Measurements from ENCODE around the gene PRTG.
"Not testable (repeated sequence)": the region's sequence is repeated elsewhere in the genome, so short reads cannot be mapped to it uniquely, and the experiment has no call there.

The PRTG gene

DNA sequence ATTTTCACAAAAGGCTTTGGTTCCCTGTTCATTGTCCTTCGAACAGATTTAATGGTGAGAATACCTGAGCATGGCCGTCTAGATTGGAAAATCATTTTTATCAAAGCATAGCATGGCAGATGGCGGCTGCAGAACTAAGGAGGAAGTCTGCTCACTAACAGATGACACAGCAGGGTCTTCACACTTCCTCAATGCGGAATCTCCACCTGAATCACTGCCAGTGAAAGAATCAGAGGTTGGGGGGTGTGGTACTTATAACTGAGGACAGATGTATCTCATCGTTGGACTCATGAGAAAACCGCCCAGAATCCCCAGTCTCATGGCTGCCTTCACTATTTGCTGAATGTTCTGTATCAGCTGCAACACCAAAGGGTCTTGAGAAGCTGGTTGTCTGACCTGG, 123.2 kb downstream of the PRTG start:
- no peak for DNase-seq

DNA sequence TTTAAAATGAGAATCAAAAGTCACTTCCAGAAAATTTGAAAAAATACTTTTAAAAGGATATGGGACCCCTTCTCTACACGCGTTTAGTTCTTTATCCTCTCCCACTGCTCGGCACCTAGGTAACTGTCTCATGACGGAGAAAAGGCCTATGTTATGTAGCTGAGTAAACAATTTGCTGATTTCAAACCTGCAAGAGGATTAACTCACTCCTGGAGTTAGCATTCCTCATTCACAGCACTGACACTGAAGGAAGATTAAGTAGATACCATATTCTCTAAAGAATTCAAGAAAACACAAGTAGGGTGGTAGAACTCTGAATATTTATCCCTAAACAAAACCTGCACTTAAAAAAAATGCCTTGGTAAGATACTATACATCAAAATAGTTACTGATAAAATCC, 124.6 kb downstream of the PRTG start:
- no peak for DNase-seq

DNA sequence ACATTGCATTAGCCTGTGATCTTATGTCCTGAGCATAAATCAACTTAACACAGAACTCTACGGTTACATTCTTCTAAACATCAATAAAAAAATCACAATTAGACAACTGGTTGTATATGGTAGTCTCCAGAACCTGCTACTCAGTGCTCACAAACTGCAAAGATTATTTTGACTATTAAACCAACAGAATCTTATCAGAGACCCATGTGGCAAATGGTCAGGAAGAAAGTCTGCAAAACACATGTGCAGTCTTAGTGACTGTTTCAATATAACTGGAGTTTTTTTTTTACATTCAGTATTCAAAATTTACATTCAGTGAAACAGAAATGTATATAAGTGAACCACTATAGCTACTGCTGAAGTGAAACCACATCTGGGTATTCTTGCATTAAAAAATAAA, 127.5 kb downstream of the PRTG start:
- no peak for DNase-seq

DNA sequence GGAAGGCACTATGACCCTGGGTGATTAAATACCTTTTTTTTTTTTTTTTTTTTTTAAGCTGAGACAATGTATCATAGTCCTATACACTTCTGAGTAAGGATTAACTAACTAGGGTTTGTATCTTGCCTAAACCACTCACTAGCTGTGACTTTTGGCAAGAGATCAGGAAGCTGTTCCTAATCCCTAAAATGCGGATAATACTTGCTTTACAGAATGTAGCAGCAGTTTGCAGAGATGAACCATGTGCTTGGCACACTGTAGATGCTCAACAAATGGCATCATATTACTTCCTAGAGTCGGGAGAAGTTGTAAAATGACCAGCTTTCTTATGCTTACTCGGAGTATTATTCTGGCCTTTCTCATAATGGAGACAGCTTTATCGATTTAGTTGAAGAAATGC, 129.2 kb downstream of the PRTG start:
- DNase-seq: no peak

DNA sequence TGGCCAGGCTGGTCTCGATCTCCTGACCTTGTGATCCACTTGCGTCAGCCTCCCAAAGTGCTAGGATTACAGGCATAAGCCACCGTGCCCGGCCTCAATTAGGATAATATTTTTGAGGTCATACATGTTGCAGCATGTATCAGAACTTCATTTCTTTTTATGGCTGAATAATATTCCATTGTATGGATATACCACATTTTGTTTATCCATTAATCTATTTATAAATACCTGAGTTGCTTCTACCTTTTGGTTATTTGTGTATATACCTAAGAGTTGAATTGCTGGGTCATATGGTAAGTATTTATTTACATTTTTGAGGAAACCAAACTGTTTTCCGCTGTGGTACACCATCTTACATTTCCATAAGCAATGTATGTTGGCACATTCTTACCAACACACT, 136.7 kb downstream of the PRTG start:
- DNase-seq: no peak

DNA sequence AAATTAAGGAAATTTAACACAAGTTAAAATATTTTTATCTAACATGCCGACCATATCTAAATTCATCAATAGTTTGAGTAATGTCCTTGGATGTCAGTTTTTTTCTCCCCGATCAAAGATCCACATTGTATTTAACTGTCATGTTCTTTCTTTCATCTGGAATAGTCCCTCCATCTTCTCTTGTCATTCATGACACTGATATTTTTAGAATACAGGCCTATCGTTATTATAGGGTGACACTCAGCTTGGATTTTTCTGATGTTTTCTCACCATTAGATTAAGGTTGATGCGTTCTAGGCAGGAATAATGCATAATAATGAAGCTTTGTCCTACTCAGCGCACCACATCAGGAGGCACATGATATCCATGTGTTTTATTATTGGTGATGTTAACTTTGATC, 141.6 kb downstream of the PRTG start:
- DNase-seq: no peak

DNA sequence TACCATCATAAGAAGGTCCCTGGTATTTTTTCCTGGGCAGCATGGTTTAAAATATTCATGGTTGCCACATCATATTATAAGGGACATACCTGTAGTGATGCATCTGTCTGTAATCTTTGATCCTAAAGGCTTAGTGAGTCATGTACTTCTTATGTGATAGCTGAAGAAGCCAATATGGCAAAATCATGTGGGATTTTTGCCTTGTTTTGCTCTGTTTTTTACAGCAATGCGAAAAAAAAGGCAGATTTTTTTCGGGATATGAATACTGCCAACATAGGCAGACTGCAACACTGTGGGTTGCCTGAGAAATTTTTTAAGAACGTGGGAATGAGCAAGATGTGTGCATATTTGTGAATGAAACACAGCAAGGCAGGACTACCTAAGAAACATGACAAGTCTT, 143.5 kb downstream of the PRTG start:
- no peak for DNase-seq

DNA sequence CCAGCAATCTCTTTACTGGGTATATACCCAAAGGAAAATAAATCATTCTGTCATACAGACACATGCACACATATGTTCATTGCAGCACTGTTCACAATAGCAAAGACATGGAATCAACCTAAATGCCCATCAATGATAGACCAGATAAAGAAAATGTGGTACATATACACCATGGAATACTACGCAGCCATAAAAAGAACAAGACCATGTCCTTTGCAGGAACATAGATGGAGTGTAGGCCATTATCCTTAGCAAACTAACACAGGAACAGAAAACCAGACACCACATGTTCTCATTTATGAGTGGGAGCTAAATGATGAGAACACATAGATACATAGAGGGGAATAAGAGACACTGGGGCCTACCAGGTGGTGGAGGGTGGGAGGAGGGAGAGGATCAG, 149.9 kb downstream of the PRTG start:
- not testable (repeated sequence) for DNase-seq

DNA sequence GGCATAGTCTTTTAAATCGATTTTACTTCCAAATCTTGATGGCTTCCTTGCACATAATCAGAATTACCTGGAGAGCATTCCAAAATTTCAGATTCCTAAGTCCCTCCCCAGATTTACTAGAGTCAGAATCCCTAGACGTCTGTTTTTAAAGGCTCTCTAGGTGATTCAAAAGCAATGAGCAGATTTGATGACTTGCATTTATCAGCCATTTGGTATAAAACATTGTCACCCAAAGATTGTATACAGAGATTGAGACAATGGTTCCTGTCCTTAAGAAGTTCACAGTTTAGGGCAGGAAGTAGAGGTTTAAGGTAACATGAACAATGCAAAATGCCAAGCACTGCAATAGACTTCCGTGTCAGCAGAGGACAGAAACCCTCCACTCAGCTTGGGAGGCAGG, 152.2 kb downstream of the PRTG start:
- DNase-seq: no peak

DNA sequence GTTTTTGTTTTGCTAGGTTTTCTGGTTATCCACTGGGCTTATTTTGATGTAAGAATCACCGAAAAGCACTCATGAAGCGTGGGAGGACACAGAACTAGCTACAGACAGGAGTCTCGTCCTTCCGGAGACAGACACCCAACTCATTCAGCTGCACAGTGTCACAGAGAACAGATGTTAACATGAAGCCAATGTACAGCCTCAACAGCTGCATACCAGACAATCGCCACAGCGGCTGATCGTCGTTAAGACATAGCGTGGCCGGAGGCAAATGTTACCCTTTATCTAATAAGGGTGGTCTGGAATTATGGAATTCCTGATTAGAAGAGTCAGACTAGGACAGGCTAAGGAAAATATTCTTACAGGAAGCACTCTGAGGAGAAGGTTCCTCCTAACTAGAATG, 153.7 kb downstream of the PRTG start:
- DNase-seq: no peak

DNA sequence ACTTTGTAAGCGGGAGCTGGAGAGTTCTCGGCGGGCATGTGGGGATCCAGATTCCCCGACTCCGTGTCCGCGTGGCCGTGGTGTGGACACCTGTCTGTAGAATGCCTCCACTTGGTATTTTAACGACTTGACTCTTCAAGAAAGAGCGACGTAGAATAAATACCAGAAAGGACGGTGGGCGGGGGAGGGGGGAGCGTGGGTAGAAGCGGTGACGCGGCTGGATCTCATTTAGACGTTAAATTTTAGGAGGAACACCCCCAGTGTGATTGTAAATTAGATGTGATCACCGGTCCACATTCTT, 154.2 kb downstream of the PRTG start:
- DNase-seq: no peak

DNA sequence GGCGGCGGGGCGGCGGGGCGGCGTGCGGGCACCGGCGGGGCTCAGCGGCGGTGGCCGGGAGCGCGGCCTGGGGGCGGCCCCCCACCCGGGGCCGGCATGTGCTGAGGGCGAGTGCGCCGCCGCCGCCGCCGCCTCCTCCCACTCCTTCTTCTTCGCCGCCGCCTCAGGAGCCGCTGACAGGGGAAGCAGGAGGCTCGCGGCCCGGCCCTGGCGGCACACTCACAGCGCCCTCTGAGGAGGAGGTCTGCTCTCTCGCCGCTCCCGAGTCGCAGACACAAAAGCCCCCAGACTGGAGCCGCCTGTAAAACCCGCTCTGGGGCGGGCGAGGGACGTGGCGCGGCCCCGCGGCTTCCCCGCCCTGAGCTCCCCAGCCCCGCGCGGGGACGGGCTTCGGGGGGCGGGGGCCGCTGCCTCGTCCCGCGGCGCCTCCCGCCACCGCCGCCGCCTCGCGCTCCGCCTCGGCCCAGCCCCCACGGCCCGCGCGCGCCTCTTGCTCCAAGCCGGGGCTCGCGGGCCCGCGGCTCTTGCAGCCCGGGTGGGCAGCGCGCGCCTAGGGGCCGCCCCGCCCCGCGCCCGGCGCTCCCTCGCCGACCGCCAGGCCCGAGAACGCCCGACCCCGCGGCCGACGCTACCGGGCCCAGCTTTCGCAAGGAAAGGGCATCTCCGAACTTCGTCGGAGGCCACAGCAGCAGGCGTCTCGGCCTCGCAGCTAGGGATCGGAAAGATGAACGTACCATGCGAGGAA, 154.7 kb downstream of the PRTG start, which contains the start of gene PYGO1:
Gene PYGO1 (minus strand): TSS at position 276 of the 745 bp plus-strand sequence. CDS start 462 bp downstream, outside the sequence.
- peak; percentile 81 for DNase-seq

DNA sequence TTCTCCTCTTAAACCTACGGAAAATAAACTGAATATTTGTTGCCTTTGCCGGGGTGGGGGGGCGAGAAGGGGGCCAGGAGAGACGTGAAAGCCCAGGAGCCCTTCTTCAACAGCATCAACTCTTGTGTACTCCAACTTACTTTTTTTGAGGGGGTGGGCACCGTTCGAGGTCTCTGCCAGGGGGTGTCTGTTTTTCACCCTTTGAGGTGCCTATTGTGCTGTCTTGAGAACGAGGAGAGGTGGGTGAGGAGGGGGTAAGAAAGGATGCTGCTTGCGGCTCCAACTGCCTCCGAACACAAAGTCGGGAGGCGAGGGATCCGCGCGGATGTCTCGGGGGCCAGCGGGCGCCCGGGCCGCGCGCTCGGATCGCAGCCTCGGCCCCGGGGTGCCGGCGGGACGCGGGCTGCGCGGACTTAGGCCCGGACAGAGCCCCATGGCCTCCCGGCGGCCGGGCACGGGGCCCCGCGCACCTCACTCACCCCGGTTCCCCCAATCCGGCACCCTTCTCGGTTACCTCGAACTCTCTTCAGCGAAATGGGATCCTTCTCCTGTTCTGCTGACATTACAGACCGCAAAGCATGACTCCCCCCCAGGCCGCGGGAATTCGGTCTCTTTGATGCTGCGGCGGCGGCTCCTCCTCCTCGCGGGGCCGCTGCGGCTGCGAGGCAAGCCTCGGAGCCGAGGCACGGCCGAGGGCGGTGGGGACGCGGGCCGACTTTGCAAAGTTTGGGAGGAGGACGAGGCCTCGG, 155.5 kb downstream of the PRTG start:
- peak; percentile 66 for DNase-seq

DNA sequence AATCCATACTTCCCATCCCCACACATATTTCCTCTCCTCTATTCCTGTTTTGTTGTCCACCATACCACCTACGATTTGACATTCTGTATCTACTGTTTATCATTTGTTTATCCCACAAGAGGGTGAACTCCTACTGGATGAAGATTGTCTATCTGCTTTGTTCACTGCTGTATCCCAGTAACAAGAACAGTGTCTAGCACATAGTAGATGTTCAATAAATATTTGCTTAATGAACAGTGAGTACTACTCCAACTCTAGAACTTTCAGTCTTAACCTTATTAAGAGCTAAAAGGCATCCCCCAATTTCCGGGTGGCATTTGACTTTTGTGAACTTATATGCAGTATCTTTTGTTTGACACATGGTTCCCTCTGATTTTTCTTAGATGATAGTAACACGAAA, 156.1 kb downstream of the PRTG start:
- no peak for DNase-seq

DNA sequence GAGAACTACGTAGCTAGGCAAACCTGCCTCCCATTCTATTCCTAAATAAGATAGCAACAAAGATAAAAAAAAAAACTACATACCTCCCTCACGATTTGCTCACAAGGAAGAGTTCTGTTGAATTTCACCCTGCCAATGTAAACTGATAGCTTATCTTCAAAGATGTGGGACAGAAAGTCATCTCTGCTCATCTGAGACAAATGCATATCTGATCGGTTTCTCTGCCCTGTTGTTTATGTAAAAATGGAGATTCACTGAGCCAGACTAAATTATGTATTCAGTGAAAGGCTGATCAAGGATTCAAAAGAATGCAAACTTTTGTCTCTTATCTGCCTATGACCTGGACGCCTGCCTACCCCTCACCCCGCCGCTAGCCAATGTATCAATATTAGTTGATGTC, 166.0 kb downstream of the PRTG start:
- DNase-seq: no peak

DNA sequence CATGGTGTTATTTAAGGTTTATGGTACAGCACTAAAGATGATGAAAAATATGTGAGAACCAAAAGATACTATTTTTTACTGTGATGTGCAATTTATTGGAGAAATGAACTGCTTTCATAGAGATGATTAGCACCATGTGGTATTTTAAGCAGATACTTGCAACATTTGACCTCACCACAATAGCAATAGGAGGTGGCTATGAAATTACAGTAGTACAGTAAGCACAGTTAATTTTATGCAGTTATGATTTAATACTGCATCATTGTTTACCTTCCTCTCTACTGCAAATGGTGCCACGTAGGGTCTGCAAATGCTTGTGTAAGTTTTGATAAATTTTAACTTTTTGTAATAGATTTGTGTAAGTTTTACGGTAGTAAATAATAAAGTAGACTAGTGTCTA, 168.9 kb downstream of the PRTG start:
- no peak for DNase-seq

DNA sequence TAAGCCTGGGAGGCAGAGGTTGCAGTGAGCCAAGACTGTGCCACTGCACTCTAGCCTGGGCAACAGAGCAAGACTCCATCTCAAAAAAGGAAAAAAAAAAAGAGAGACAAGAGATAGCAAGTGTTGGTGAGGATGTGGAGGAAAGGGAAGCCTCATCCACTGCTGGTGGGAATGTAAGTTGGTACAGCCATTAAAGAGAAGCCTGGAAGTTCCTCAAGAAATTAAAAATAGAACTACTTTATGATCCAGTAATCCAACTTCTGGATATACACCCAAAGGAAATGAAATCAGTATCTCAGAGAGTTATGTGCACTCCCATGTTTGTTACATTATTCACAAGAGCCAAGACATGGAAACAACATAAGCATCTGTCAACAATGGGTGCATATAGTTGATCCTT, 169.7 kb downstream of the PRTG start:
- DNase-seq: no peak

DNA sequence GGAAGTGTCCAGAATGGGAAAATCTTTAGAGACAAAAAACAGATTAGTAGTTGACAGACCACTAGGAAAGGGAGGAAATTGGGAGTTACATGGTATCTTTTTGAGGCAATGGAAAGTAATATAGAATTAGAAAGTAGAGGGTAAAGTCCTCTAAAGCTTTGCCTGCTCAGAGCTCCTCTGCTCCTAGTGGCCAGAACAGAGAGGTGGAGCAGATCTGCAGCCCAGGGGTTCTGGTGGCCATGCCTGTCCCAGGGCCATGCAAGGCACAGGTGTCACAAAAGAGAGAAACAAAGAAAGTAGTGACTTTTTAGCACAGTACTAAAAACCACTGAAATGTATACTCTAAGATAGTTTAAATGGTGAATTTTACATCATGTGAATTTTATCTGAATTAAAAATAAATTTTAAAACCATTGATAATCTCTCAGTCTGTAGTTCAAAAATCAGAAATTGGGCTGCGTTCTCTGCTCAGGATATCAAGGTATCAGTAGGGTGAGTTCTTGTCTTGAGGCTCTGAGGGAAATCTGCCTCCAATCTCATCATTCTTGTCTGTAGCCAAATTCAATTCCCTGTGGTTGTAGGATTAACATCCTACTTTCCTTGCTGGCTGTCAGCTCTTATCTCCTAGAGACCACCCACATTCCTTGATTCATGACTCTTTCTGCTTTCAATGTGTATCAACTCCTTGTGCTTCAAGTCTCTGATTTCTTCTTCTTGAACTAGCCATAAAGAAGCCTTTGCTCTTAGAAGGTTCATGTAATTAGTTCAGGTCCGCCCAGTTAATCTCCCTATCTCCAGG, 178.4 kb downstream of the PRTG start:
- DNase-seq: no peak

DNA sequence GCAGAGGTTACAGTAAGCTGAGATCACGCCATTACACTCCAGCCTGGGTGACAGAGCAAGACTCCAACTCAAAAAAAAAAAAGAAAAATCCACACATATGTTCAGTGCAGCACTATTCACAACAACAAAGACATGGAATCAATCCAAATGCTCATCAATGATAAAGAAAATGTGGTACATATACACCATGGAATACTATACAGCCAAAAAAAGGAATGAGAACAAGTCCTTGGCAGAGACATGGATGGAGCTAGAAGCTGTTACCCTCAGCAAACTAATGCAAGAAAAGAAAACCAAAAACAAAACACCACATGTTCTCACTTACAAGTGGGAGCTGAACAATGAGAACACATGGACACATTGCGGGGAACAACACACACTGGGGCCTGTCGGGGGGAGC, 180.4 kb downstream of the PRTG start:
- DNase-seq: no peak

Data from NCI-H69 (cell line).